ENCODE measurements around the gene ZDBF2. TPM values are rescaled to one million over a fixed set of nuclear protein-coding genes. Genes with fewer than 3 reads are reported as not detected.
"Not testable (repeated sequence)": the region's sequence is repeated elsewhere in the genome, so short reads cannot be mapped to it uniquely, and the experiment has no call there.

The ZDBF2 gene
- polyA plus RNA-seq, 4 donors = 9.0 to 12.9 (median 10.8) TPM

GRCh38 chr2:206316141-206316540 is 41.7 kb downstream of the ZDBF2 start:
- DNase-seq (ENCODE audit: low read depth in 4 of 4, low spot score in 3 of 4) = no peak

- DNase-seq (ENCODE audit: low read depth in 4 of 4, low spot score in 3 of 4) = no peak
These were observed 48.6 kb downstream of the ZDBF2 start for GRCh38 chr2:206323033-206323432.

GRCh38 chr2:206323486-206323885 is 49.0 kb downstream of the ZDBF2 start:
- no peak for DNase-seq (ENCODE audit: low read depth in 4 of 4, low spot score in 3 of 4)

GRCh38 chr2:206324869-206325268 is 50.4 kb downstream of the ZDBF2 start:
- no peak for DNase-seq (ENCODE audit: low read depth in 4 of 4, low spot score in 3 of 4)

GRCh38 chr2:206328974-206329373 is 54.5 kb downstream of the ZDBF2 start:
- no peak for DNase-seq (ENCODE audit: low read depth in 4 of 4, low spot score in 3 of 4)

- DNase-seq (ENCODE audit: low read depth in 4 of 4, low spot score in 3 of 4) = no peak
These were observed 62.4 kb downstream of the ZDBF2 start for GRCh38 chr2:206336861-206337260.

GRCh38 chr2:206337956-206338355 is 63.5 kb downstream of the ZDBF2 start:
- no peak for DNase-seq (ENCODE audit: low read depth in 4 of 4, low spot score in 3 of 4)

GRCh38 chr2:206341396-206341795 is 66.9 kb downstream of the ZDBF2 start:
- no peak for DNase-seq (ENCODE audit: low read depth in 4 of 4, low spot score in 3 of 4)

- no peak for DNase-seq (ENCODE audit: low read depth in 4 of 4, low spot score in 3 of 4)
These were observed 68.7 kb downstream of the ZDBF2 start for GRCh38 chr2:206343144-206343543.

GRCh38 chr2:206343816-206344215 is 69.4 kb downstream of the ZDBF2 start:
- no peak for DNase-seq (ENCODE audit: low read depth in 4 of 4, low spot score in 3 of 4)

GRCh38 chr2:206345606-206346005 is 71.1 kb downstream of the ZDBF2 start:
- no peak for DNase-seq (ENCODE audit: low read depth in 4 of 4, low spot score in 3 of 4)

GRCh38 chr2:206349375-206349774 is 74.9 kb downstream of the ZDBF2 start:
- DNase-seq (ENCODE audit: low read depth in 4 of 4, low spot score in 3 of 4) = no peak

GRCh38 chr2:206352571-206352970 is 78.1 kb downstream of the ZDBF2 start:
- DNase-seq (ENCODE audit: low read depth in 4 of 4, low spot score in 3 of 4) = no peak

GRCh38 chr2:206353685-206354084 is 79.2 kb downstream of the ZDBF2 start:
- DNase-seq (ENCODE audit: low read depth in 4 of 4, low spot score in 3 of 4) = no peak

GRCh38 chr2:206354129-206354528 is 79.7 kb downstream of the ZDBF2 start:
- no peak for DNase-seq (ENCODE audit: low read depth in 4 of 4, low spot score in 3 of 4)

- DNase-seq (ENCODE audit: low read depth in 4 of 4, low spot score in 3 of 4) = not testable (repeated sequence)
These were observed 82.4 kb downstream of the ZDBF2 start for GRCh38 chr2:206356840-206357239.

GRCh38 chr2:206360840-206361239 is 86.4 kb downstream of the ZDBF2 start:
- not testable (repeated sequence) for DNase-seq (ENCODE audit: low read depth in 4 of 4, low spot score in 3 of 4)

GRCh38 chr2:206361407-206362045 is 87.1 kb downstream of the ZDBF2 start:
- DNase-seq (ENCODE audit: low read depth in 4 of 4, low spot score in 3 of 4) = no peak

Other genes starting within 250 kb of the ZDBF2 start
- gene INO80D, start 188.5 kb upstream of the ZDBF2 start, polyA plus RNA-seq (ENCODE audit: insufficient read length in 4 of 4) = 10 to 100 TPM in 1 of 4 donors, 1 to 10 TPM in 3; 8.9 to 11.2 (median 9.7) TPM
- gene NDUFS1, start 115.2 kb upstream of the ZDBF2 start, polyA plus RNA-seq (ENCODE audit: insufficient read length in 4 of 4) = 10 to 100 TPM; 65.4 to 77.1 (median 73.4) TPM
- gene EEF1B2, start 114.8 kb upstream of the ZDBF2 start, polyA plus RNA-seq (ENCODE audit: insufficient read length in 4 of 4) = 100 to 1,000 TPM; 594 to 648 (median 613) TPM
- gene ADAM23, start 168.9 kb downstream of the ZDBF2 start, polyA plus RNA-seq (ENCODE audit: insufficient read length in 4 of 4) = 1 to 10 TPM; 4.8 to 6.6 (median 5.3) TPM